Adrenal gland (tissue), 12 donors: ENCODE measurements around the gene SYNPO2. TPM values are rescaled to one million over a fixed set of nuclear protein-coding genes. Genes with fewer than 3 reads are reported as not detected.

ENCODE experiments used
- DNase-seq, 7 donors: peaks; one replicate each; pipeline ENCODE4 v3.0.0-alpha.2; 2019 to 2020
- H3K27ac ChIP-seq, 5 donors: fragments of 200-600 bp; sonication (generic) in 4 of 5; 1 replicate in 3 of 5; 2 replicates in 2 of 5; pipeline versions ENCODE4 v1.5.1 to v1.8.0; 2016 to 2020; ENCODE audit warnings: mild to moderate bottlenecking in 1 of 5
- H3K27me3 ChIP-seq: fragments of 200-600 bp; 2 replicates; pipeline ENCODE4 v1.8.0; 2021
- H3K36me3 ChIP-seq, 2 donors: fragments of 200-600 bp; replicated peaks in 1 of 2; 1 replicate in 1 of 2; 2 replicates in 1 of 2; pipeline versions ENCODE4 v1.5.1 to v1.8.0; 2018 to 2022
- H3K4me1 ChIP-seq, 2 donors: fragments of 200-600 bp; replicated peaks in 1 of 2; 1 replicate in 1 of 2; 2 replicates in 1 of 2; pipeline versions ENCODE4 v1.5.1 to v1.8.0; 2018 to 2021
- H3K4me3 ChIP-seq, 4 donors: fragments of 200-600 bp; sonication (generic) in 3 of 4; one replicate each; pipeline ENCODE4 v1.5.1; 2016 to 2018
- H3K9me3 ChIP-seq, 3 donors: fragments of 200-600 bp; sonication (generic) in 1 of 3; replicated peaks in 1 of 3; 1 replicate in 2 of 3; 2 replicates in 1 of 3; pipeline versions ENCODE4 v1.5.1 to v1.8.0; 2016 to 2021
- POLR2A ChIP-seq, 2 donors: fragments of 450-650 bp; IDR thresholded peaks; one replicate each; pipeline ENCODE4 v1.6.1; 2017; ENCODE audit warnings: antibody characterized with exemption in 2 of 2, mild to moderate bottlenecking in 2 of 2, moderate library complexity in 1 of 2
- WGBS, 4 donors: extraction: QIAGEN DNeasy Blood & Tissue Kit in 2 of 4; methylation state at CpG; one replicate each; pipeline versions ENCODE4 v1.1.5 to v1.1.7; 2013 to 2017; 5-methylcytosine and 5-hydroxymethylcytosine counted together
- intact Hi-C, 2 donors: fragments of 100-400 bp; cut with DNase I; formaldehyde crosslinking; loops; one replicate each; pipeline versions ENCODE4 v1.14.1 to v1.15.0; 2022 to 2023
- polyA plus RNA-seq, 3 donors: library from polyadenylated mRNA; stranded (reverse); fragments of 200-250 nt in 2 of 3; fragments of 350-450 nt in 1 of 3; fragmentation: Illumina TruSeq in 1 of 3; extraction: RNeasy Lipid Tissue Mini Kit (QIAGEN cat#74804) in 1 of 3; gene quantifications; one replicate each; pipeline ENCODE4 v1.2.3, GENCODE V29; 2013 to 2014
- total RNA-seq, 9 donors: library from RNA; depleted of rRNA in 4 of 9; stranded (reverse); fragments of >200 nt in 4 of 9; fragments of 120-200 nt in 1 of 9; fragmentation: NEBNext Ultra II Directional in 1 of 9; extraction: Animal tissue kit (Norgen Biotek cat#: 25700) in 1 of 9; gene quantifications; one replicate each; pipeline versions ENCODE4 v1.1.0 to v1.2.4, GENCODE V29; 2013 to 2023
- TF ChIP-seq, protein P1 (sequence below), 6 experiments: fragments of 450-650 bp in 4 of 6; fragments of 200-600 bp in 2 of 6; sonication (generic) in 1 of 6; IDR thresholded peaks; 1 replicate in 5 of 6; 2 replicates in 1 of 6; pipeline versions ENCODE4 v1.5.1 to v1.8.0; 2016 to 2021; ENCODE audit warnings: antibody characterized with exemption in 6 of 6, mild to moderate bottlenecking in 2 of 6, moderate library complexity in 1 of 6
- donor health status: healthy with polysubstance abuse.
- donor health status: Bipolar disorder and iron deficiency.
- donor health status: DM: yes; HTN: yes; CAD: no.
- donor health status: DM: no; HTN: no; CAD: no.
- donor health status: DM: no; HTN: no; CAD: no.
- donor health status: DM: yes; HTN: yes; CAD: no.

The SYNPO2 gene
- total and polyA plus RNA-seq, 12 donors = 4.5 to 49.0 (median 18.4) TPM

DNA sequence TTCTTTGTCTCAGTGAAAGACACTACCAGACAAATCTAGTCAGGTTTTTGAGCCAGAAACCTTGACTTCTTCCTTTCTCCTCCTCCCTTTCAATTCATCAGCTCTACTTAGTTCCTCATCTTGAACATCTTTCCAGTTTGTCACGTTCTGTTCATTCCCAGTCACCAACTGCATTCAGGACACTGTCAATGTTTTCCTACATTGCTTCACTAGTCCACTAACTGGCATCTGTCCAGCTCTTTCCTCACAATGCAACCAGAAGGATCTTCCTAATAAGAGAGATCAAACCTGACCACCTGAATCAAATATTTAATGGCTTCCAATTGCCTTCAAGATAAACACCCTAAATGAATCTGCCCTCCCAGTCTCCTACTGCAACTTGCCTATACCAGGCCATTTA lies 52.5 kb downstream of the SYNPO2 start:
- Histone ChIP-seq H3K27ac (peak overlapping the region in 1 of 5 donors; percentile 15), H3K4me3 (no peak overlapping the region), H3K4me1 (no peaks in the 10 kb centered on the region)

GRCh38 chr4:118941799-118942198 lies 53.1 kb downstream of the SYNPO2 start:
- TF ChIP-seq POLR2A (IDR thresholded peaks at IDR 0.05) = no peak
- TF ChIP-seq, protein P1, sequence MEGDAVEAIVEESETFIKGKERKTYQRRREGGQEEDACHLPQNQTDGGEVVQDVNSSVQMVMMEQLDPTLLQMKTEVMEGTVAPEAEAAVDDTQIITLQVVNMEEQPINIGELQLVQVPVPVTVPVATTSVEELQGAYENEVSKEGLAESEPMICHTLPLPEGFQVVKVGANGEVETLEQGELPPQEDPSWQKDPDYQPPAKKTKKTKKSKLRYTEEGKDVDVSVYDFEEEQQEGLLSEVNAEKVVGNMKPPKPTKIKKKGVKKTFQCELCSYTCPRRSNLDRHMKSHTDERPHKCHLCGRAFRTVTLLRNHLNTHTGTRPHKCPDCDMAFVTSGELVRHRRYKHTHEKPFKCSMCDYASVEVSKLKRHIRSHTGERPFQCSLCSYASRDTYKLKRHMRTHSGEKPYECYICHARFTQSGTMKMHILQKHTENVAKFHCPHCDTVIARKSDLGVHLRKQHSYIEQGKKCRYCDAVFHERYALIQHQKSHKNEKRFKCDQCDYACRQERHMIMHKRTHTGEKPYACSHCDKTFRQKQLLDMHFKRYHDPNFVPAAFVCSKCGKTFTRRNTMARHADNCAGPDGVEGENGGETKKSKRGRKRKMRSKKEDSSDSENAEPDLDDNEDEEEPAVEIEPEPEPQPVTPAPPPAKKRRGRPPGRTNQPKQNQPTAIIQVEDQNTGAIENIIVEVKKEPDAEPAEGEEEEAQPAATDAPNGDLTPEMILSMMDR (IDR thresholded peaks at IDR 0.05) = no peak
- H3K9me3 ChIP-seq = no peaks in the 10 kb centered on the region
- H3K36me3 ChIP-seq = no peaks in the 10 kb centered on the region
- H3K27me3 ChIP-seq = no peaks in the 10 kb centered on the region
- intact Hi-C loops = no loop called here
- H3K4me3 ChIP-seq = no peak overlapping the region
- DNase-seq = no peak
- 62 to 73% (median 65%) methylated on average over 6 of the region's 6 CpGs for WGBS, 4 donors
- peak overlapping the region in 1 of 5 donors; percentile 15 for H3K27ac ChIP-seq
- no peaks in the 10 kb centered on the region for H3K4me1 ChIP-seq

More for the DNA sequence above, 52.5 kb downstream of the SYNPO2 start:
- Histone ChIP-seq H3K27me3 (no peaks in the 10 kb centered on the region), H3K36me3 (no peaks in the 10 kb centered on the region), H3K9me3 (no peaks in the 10 kb centered on the region)
- 47 to 71% (median 53%) methylated on average over 1 of the region's 1 CpG for whole genome bisulfite sequencing, 4 donors
- intact Hi-C loops = no loop called here
- peak in 4 of 7 donors; percentile 21 to 42 (median 25) for DNase-seq
- TF ChIP-seq, protein P1 (IDR thresholded peaks at IDR 0.05) = no peak
- no peak for TF ChIP-seq POLR2A (IDR thresholded peaks at IDR 0.05)

DNA sequence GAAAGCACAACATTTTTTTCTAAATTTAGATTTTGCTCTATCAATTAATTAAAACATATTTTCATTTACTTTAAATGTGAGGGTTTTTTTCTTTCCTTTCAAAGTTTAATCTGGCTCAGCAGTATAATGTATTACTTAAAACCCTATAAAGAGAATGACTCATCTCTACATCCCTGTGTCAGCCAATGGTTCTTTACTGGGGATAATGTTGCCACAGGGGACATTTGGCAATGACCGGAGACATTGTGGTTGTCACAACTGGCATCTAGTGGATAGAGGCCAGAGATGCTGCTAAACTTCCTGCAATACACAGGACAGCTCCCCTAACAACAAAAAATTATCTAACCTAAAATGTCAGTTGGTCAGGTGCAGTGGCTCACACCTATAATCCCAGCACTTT lies 53.8 kb downstream of the SYNPO2 start:
- H3K36me3 ChIP-seq = no peaks in the 10 kb centered on the region
- H3K9me3 ChIP-seq = no peaks in the 10 kb centered on the region
- TF ChIP-seq, protein P1 (IDR thresholded peaks at IDR 0.05) = no peak
- TF ChIP-seq POLR2A (IDR thresholded peaks at IDR 0.05) = no peak
- no peaks in the 10 kb centered on the region for H3K27me3 ChIP-seq
- no peak for DNase-seq
- intact Hi-C loops = no loop called here
- no peaks in the 10 kb centered on the region for H3K4me1 ChIP-seq
- H3K27ac ChIP-seq = no peak overlapping the region
- 76 to 100% (median 78%) methylated on average over 1 of the region's 1 CpG for WGBS, 4 donors
- no peak overlapping the region for H3K4me3 ChIP-seq

GRCh38 chr4:118947095-118947494 lies 58.4 kb downstream of the SYNPO2 start:
- 40 to 66% (median 54%) methylated on average over 2 of the region's 2 CpGs for whole genome bisulfite sequencing, 4 donors
- intact Hi-C loops = no loop called here
- no peaks in the 10 kb centered on the region for H3K36me3 ChIP-seq
- no peaks in the 10 kb centered on the region for H3K9me3 ChIP-seq
- DNase-seq = no peak
- H3K27me3 ChIP-seq = no peaks in the 10 kb centered on the region
- no peak overlapping the region for H3K27ac ChIP-seq
- H3K4me3 ChIP-seq = no peak overlapping the region
- no peaks in the 10 kb centered on the region for H3K4me1 ChIP-seq
- no peak for TF ChIP-seq POLR2A (IDR thresholded peaks at IDR 0.05)
- TF ChIP-seq, protein P1 (IDR thresholded peaks at IDR 0.05) = no peak
